Measurements from ENCODE around the gene THOC7.

THOC7 gene

GRCh38 chr3:63855333-63855940 lies 8.2 kb downstream of the THOC7 start:
- intact Hi-C loops (cut with DNase I), result no loop called here
- no peak for DNase-seq

GRCh38 chr3:63853106-63853505 lies 10.5 kb downstream of the THOC7 start:
- intact Hi-C loops (cut with DNase I), result no loop called here
- DNase-seq, result no peak

GRCh38 chr3:63851287-63851686 lies 12.3 kb downstream of the THOC7 start:
- no peak for DNase-seq
- intact Hi-C loops (cut with DNase I), result no loop called here

GRCh38 chr3:63849175-63849574 lies 14.4 kb downstream of the THOC7 start:
- DNase-seq, result no peak
- intact Hi-C loops (cut with DNase I), result no loop called here

- DNase-seq, result no peak
- intact Hi-C loops (cut with DNase I), result no loop called here
These were observed 15.7 kb downstream of the THOC7 start for GRCh38 chr3:63847718-63848450.

- DNase-seq, result no peak
- intact Hi-C loops (cut with DNase I), result no loop called here
These were observed 18.4 kb downstream of the THOC7 start for GRCh38 chr3:63845215-63845614.

- intact Hi-C loops (cut with DNase I), result no loop called here
- DNase-seq, result no peak
These were observed 21.5 kb downstream of the THOC7 start for GRCh38 chr3:63842127-63842526.

- DNase-seq, result no peak
- intact Hi-C loops (cut with DNase I), result no loop called here
These were observed 21.9 kb downstream of the THOC7 start for GRCh38 chr3:63841704-63842103.

GRCh38 chr3:63832395-63832794 lies 31.2 kb downstream of the THOC7 start:
- intact Hi-C loops (cut with DNase I), result no loop called here
- DNase-seq, result peak in 1 of 42 donors; percentile 7

- no peak for DNase-seq
- intact Hi-C loops (cut with DNase I), result no loop called here
These were observed 33.1 kb downstream of the THOC7 start for GRCh38 chr3:63830526-63830925.

GRCh38 chr3:63824309-63824708 lies 39.3 kb downstream of the THOC7 start:
- no peak for DNase-seq
- intact Hi-C loops (cut with DNase I), result no loop called here

- intact Hi-C loops (cut with DNase I), result loop anchor here (2.0 kb wide), 1 partner anchor 468 kb away; no protein-coding TSS in a partner anchor
- DNase-seq, result no peak
These were observed 44.5 kb downstream of the THOC7 start, which contains the start of gene C3orf49 for GRCh38 chr3:63819151-63819398. TSS of gene C3orf49 (plus strand) at chr3:63819299. CDS start at chr3:63819472, 173 bp downstream.

GRCh38 chr3:63818282-63819150 lies 45.1 kb downstream of the THOC7 start:
- intact Hi-C loops (cut with DNase I), result loop anchor here (2.0 kb wide), 1 partner anchor 468 kb away; no protein-coding TSS in a partner anchor
- peak in 40 of 42 donors; percentile 23 to 92 (median 75) for DNase-seq

- DNase-seq, result no peak
- intact Hi-C loops (cut with DNase I), result no loop called here
These were observed 46.4 kb downstream of the THOC7 start for GRCh38 chr3:63817225-63817624.

- intact Hi-C loops (cut with DNase I), result no loop called here
- no peak for DNase-seq
These were observed 49.4 kb downstream of the THOC7 start for GRCh38 chr3:63814237-63814636.

- no peak for DNase-seq
- intact Hi-C loops (cut with DNase I), result no loop called here
These were observed 54.0 kb downstream of the THOC7 start for GRCh38 chr3:63809607-63810006.

- DNase-seq, result no peak
- intact Hi-C loops (cut with DNase I), result no loop called here
These were observed 55.0 kb downstream of the THOC7 start for GRCh38 chr3:63808633-63809032.

- DNase-seq, result peak in 1 of 42 donors; percentile 7
- intact Hi-C loops (cut with DNase I), result no loop called here
These were observed 55.5 kb downstream of the THOC7 start for GRCh38 chr3:63807961-63808565.

- intact Hi-C loops (cut with DNase I), result no loop called here
- no peak for DNase-seq
These were observed 59.7 kb downstream of the THOC7 start for GRCh38 chr3:63803911-63804310.

GRCh38 chr3:63800097-63800496 lies 63.5 kb downstream of the THOC7 start:
- DNase-seq, result no peak
- intact Hi-C loops (cut with DNase I), result no loop called here

Measured in head of caudate nucleus (tissue), 42 donors.